Heart left ventricle (tissue), 13 donors: ENCODE measurements around the gene SLC22A7.

Source experiments
- POLR2A ChIP-seq, 2 donors: fragments of 450-650 bp; IDR thresholded peaks; one replicate each; pipeline ENCODE4 v1.6.1; 2017; ENCODE audit warnings: antibody characterized with exemption in 2 of 2, mild to moderate bottlenecking in 2 of 2, moderate library complexity in 2 of 2
- TF ChIP-seq, protein P1 (sequence below), 12 donors: fragments of 200-600 bp; sonication (generic) in 4 of 12; IDR thresholded peaks; one replicate each; pipeline versions ENCODE4 v1.5.0 to v1.8.0; 2018 to 2022; ENCODE audit warnings: antibody characterized with exemption in 12 of 12, mild to moderate bottlenecking in 5 of 12
- donor health status: ischemic (EF 13 %, LVEDD 7.1; RV severe dilation, severe dysfunction).
- donor health status: DM: no; HTN: yes; CAD: no.
- donor health status: DM: no; HTN: no; CAD: no.
- donor health status: ischemic (EF 25% LVEDD 6.9; RV normal size, moderate dysfunction).
- donor health status: ischemic (EF 25% LVEDD 5.7; RV mildly dilated, moderate dysfunction).
- donor health status: ischemic (EF 35%, LVEDD 5.7; RV mildly dilated, moderate dysfunction).
- donor health status: nonischemic (EF 11% LVEDD 7.7; RV severe dilation, severe dysfunction).
- donor health status: DM: yes; HTN: yes; CAD: no.
- donor health status: PGD.
- donor health status: ischemic (EF 29% LVEDD 5.4; RV normal size, mild dysfunction).
- donor health status: nonischemic (EF 23%, LVEDD 6.1; RV moderate dilation, normal function).

DNA sequence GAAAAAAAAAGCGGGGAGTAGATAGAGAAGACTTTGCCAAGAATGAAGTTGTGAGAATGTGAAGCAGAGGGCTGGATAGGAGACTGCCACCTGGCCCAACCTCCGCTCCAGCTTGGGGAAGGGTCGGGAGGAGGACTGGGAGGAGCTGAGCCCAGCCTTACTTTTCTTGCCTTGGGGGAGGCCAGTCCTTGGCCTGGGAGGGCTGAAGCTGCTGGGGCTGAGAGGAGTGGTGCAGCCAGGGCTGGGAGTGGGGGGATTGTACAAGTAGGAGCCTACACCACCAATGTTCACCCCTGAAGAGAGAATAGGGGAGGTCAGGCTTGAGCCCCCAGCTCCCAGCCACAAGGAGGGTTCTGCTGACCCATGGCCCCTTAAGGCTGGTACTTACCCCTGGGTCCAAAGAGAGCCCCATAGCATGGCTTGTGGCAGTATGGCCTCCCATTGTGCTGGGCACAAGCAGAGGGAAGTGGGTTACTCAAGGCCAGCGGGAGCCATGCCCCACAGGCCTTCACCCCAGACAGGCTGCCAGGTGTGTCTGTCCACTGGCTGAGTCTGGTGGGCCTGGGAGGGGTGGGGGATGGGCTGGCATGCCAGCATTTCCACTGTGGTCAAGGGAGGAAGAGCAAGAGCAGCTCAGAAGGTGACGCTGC lies 9.5 kb downstream of the SLC22A7 start:
- TF ChIP-seq, protein P1, sequence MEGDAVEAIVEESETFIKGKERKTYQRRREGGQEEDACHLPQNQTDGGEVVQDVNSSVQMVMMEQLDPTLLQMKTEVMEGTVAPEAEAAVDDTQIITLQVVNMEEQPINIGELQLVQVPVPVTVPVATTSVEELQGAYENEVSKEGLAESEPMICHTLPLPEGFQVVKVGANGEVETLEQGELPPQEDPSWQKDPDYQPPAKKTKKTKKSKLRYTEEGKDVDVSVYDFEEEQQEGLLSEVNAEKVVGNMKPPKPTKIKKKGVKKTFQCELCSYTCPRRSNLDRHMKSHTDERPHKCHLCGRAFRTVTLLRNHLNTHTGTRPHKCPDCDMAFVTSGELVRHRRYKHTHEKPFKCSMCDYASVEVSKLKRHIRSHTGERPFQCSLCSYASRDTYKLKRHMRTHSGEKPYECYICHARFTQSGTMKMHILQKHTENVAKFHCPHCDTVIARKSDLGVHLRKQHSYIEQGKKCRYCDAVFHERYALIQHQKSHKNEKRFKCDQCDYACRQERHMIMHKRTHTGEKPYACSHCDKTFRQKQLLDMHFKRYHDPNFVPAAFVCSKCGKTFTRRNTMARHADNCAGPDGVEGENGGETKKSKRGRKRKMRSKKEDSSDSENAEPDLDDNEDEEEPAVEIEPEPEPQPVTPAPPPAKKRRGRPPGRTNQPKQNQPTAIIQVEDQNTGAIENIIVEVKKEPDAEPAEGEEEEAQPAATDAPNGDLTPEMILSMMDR (IDR thresholded peaks at IDR 0.05) = no peak
- TF ChIP-seq POLR2A (IDR thresholded peaks at IDR 0.05) = no peak
